DOHH2 (cell line): ENCODE measurements around the gene DPT.

ENCODE experiments used
- H3F3A ChIP-seq: fragments of 200-600 bp; sonication (generic), shearing (Covaris generic); 2 replicates; pipeline ENCODE4 v1.6.0; 2016; ENCODE audit warnings: antibody characterized with exemption, mild to moderate bottlenecking; ENCODE audit not compliant: control insufficient read depth, insufficient read depth
- H3K27ac ChIP-seq: fragments of 200-600 bp; sonication (generic); 2 replicates; pipeline ENCODE4 v1.5.1; 2014; ENCODE audit warnings: low read depth, mild to moderate bottlenecking, low read length, moderate library complexity
- H3K27me3 ChIP-seq: fragments of 200-600 bp; sonication (generic); 2 replicates; pipeline ENCODE4 v1.6.1; 2014; ENCODE audit warnings: mild to moderate bottlenecking, low read length, mixed read lengths; ENCODE audit not compliant: control insufficient read depth
- H3K36me3 ChIP-seq: fragments of 200-600 bp; sonication (generic); 2 replicates; pipeline ENCODE4 v1.6.1; 2014; ENCODE audit warnings: mild to moderate bottlenecking, low read length, moderate library complexity, mixed read lengths; ENCODE audit not compliant: control insufficient read depth
- H3K4me1 ChIP-seq: fragments of 200-600 bp; sonication (generic); 2 replicates; pipeline ENCODE4 v1.6.1; 2014; ENCODE audit warnings: mild to moderate bottlenecking, low read length, mixed read lengths; ENCODE audit not compliant: control insufficient read depth
- H3K4me2 ChIP-seq: fragments of 200-600 bp; sonication (generic); 2 replicates; pipeline ENCODE4 v1.6.0; 2014; ENCODE audit warnings: mild to moderate bottlenecking, low read length, moderate library complexity
- H3K4me3 ChIP-seq: fragments of 200-600 bp; sonication (generic); 2 replicates; pipeline ENCODE4 v1.5.1; 2014; ENCODE audit warnings: mild to moderate bottlenecking, low read length, mixed read lengths
- H3K79me2 ChIP-seq: fragments of 200-600 bp; sonication (generic); 2 replicates; pipeline ENCODE4 v1.6.1; 2014; ENCODE audit warnings: mild to moderate bottlenecking, low read length, mixed read lengths; ENCODE audit not compliant: control insufficient read depth
- H3K9me2 ChIP-seq: fragments of 200-600 bp; sonication (generic); replicated peaks from 2 replicates; pipeline ENCODE4 v1.6.1; 2014; ENCODE audit warnings: mild to moderate bottlenecking, low read length, mixed read lengths; ENCODE audit not compliant: control insufficient read depth
- H3K9me3 ChIP-seq: fragments of 200-600 bp; sonication (generic); 2 replicates; pipeline ENCODE4 v1.6.1; 2014; ENCODE audit warnings: antibody characterized with exemption, low read length, mixed read lengths; ENCODE audit not compliant: control insufficient read depth, insufficient read depth
- H4K20me1 ChIP-seq: fragments of 200-600 bp; sonication (generic); 2 replicates; pipeline ENCODE4 v1.6.0; 2014; ENCODE audit warnings: low read depth, mild to moderate bottlenecking, antibody characterized with exemption, low read length, moderate library complexity; ENCODE audit not compliant: control insufficient read depth, insufficient read depth
- CTCF ChIP-seq: fragments of 200-600 bp; sonication (generic); IDR thresholded peaks from one replicate; pipeline ENCODE4 v1.5.1; 2014; ENCODE audit warnings: antibody characterized with exemption, mild to moderate bottlenecking, low read depth, low read length; ENCODE audit not compliant: poor library complexity, severe bottlenecking
- EZH2phosphoT487 ChIP-seq: fragments of 200-600 bp; sonication (generic); IDR thresholded peaks from 2 replicates; pipeline ENCODE4 v1.6.1; 2017; ENCODE audit warnings: borderline replicate concordance, mild to moderate bottlenecking, antibody characterized with exemption, low read length, moderate library complexity, mixed read lengths

Gene DPT

GRCh38 chr1:168725060-168725459, 3.9 kb downstream of the DPT start:
- Histone ChIP-seq H3K9me3 (no peaks in the 10 kb centered on the region), H3K79me2 (no peaks in the 10 kb centered on the region), H3K4me2 (no peak overlapping the region), H3K4me1 (no peaks in the 10 kb centered on the region), H3K27me3 (no peaks in the 10 kb centered on the region; the same call in 1 of the 2 replicates), H3K4me3 (no peak overlapping the region), H3K36me3 (no peaks in the 10 kb centered on the region), H4K20me1 (no peaks in the 10 kb centered on the region), H3K27ac (no peak overlapping the region), H3F3A (no peaks in the 10 kb centered on the region), H3K9me2 (no peaks in the 10 kb centered on the region)
- TF ChIP-seq CTCF = no peak
- no peak for TF ChIP-seq EZH2phosphoT487

- no peaks in the 10 kb centered on the region for H3F3A ChIP-seq
- H3K9me2 ChIP-seq = no peaks in the 10 kb centered on the region
- no peaks in the 10 kb centered on the region for H3K36me3 ChIP-seq
- no peaks in the 10 kb centered on the region; the same call in 1 of the 2 replicates for H3K27me3 ChIP-seq
- no peaks in the 10 kb centered on the region for H4K20me1 ChIP-seq
- TF ChIP-seq EZH2phosphoT487 (no peak), CTCF (no peak)
- H3K4me2 ChIP-seq = no peak overlapping the region
- no peak overlapping the region for H3K4me3 ChIP-seq
- H3K4me1 ChIP-seq = no peaks in the 10 kb centered on the region
- no peaks in the 10 kb centered on the region for H3K9me3 ChIP-seq
- H3K79me2 ChIP-seq = no peaks in the 10 kb centered on the region
- H3K27ac ChIP-seq = no peak overlapping the region
Observed at GRCh38 chr1:168723000-168723399, 6.0 kb downstream of the DPT start.

GRCh38 chr1:168720839-168721238, 8.2 kb downstream of the DPT start:
- no peak overlapping the region for H3K27ac ChIP-seq
- H4K20me1 ChIP-seq = no peaks in the 10 kb centered on the region
- no peaks in the 10 kb centered on the region for H3K4me1 ChIP-seq
- no peaks in the 10 kb centered on the region for H3K36me3 ChIP-seq
- H3K4me3 ChIP-seq = no peak overlapping the region
- H3K9me3 ChIP-seq = no peaks in the 10 kb centered on the region
- H3K27me3 ChIP-seq = no peaks in the 10 kb centered on the region; the same call in 1 of the 2 replicates
- H3K4me2 ChIP-seq = no peak overlapping the region
- H3F3A ChIP-seq = no peaks in the 10 kb centered on the region
- no peaks in the 10 kb centered on the region for H3K79me2 ChIP-seq
- H3K9me2 ChIP-seq = no peaks in the 10 kb centered on the region
- TF ChIP-seq EZH2phosphoT487 = no peak
- no peak for TF ChIP-seq CTCF
